Esophagus muscularis mucosa (tissue), 4 donors: ENCODE data around the gene B4GALT3. TPM values are rescaled to one million over a fixed set of nuclear protein-coding genes. Genes with fewer than 3 reads are reported as not detected.

Source experiments
- DNase-seq: peaks from one replicate; pipeline ENCODE4 v3.0.0-alpha.2; 2017; ENCODE audit errors: extremely low spot score
- H3K27ac ChIP-seq, 4 donors: fragments of 200-600 bp; sonication (generic); replicated peaks in 1 of 4; 1 replicate in 3 of 4; 2 replicates in 1 of 4; pipeline ENCODE4 v1.5.1; 2016 to 2019; ENCODE audit warnings: mild to moderate bottlenecking in 1 of 4
- H3K27me3 ChIP-seq, 4 donors: fragments of 200-600 bp; sonication (generic); one replicate each; pipeline versions ENCODE4 v1.5.1 to v1.6.0; 2016 to 2019
- H3K36me3 ChIP-seq, 4 donors: fragments of 200-600 bp; sonication (generic); one replicate each; pipeline ENCODE4 v1.5.1; 2016 to 2019
- H3K4me1 ChIP-seq, 4 donors: fragments of 200-600 bp; sonication (generic); one replicate each; pipeline ENCODE4 v1.5.1; 2016 to 2019
- H3K4me3 ChIP-seq, 4 donors: fragments of 200-600 bp; sonication (generic); 1 replicate in 2 of 4; 2 replicates in 2 of 4; pipeline ENCODE4 v1.5.1; 2016 to 2019; ENCODE audit warnings: mild to moderate bottlenecking in 4 of 4, moderate library complexity in 1 of 4
- H3K9me3 ChIP-seq, 4 donors: fragments of 200-600 bp; sonication (generic); 1 replicate in 3 of 4; 2 replicates in 1 of 4; pipeline ENCODE4 v1.5.1; 2016 to 2019
- EP300 ChIP-seq: sonication (generic); formaldehyde crosslinking; IDR thresholded peaks from one replicate; pipeline ENCODE4 v1.6.1; 2017; ENCODE audit warnings: antibody characterized with exemption
- POLR2A ChIP-seq: fragments of 450-650 bp; IDR thresholded peaks from one replicate; pipeline ENCODE4 v1.6.1; 2017; ENCODE audit warnings: antibody characterized with exemption, moderate library complexity, mild to moderate bottlenecking, low read depth
- POLR2AphosphoS5 ChIP-seq, 2 donors: sonication (generic); formaldehyde crosslinking; IDR thresholded peaks; one replicate each; pipeline ENCODE4 v1.6.1; 2017; ENCODE audit warnings: antibody characterized with exemption in 2 of 2
- WGBS: methylation state at CpG from one replicate; pipeline ENCODE4 v1.1.5; 2018; 5-methylcytosine and 5-hydroxymethylcytosine counted together
- intact Hi-C: fragments of 100-400 bp; cut with DNase I; formaldehyde crosslinking; loops from one replicate; pipeline ENCODE4 v1.15.1; 2023
- total RNA-seq, 4 donors: library from RNA; depleted of rRNA; stranded (reverse); fragments of >200 nt; gene quantifications; one replicate each; pipeline versions ENCODE4 v1.1.0 to v1.2.1, GENCODE V29; 2016
- TF ChIP-seq, protein P1 (sequence below), 3 experiments: fragments of 200-600 bp in 2 of 3; fragments of 450-650 bp in 1 of 3; sonication (generic) in 2 of 3; IDR thresholded peaks; one replicate each; pipeline ENCODE4 v1.5.1; 2017 to 2019; ENCODE audit warnings: antibody characterized with exemption in 3 of 3, mild to moderate bottlenecking in 2 of 3, moderate library complexity in 1 of 3

B4GALT3 gene
- total RNA-seq, 4 donors from 2014 or later: 14.1 to 26.5 (median 21.8) TPM

DNA sequence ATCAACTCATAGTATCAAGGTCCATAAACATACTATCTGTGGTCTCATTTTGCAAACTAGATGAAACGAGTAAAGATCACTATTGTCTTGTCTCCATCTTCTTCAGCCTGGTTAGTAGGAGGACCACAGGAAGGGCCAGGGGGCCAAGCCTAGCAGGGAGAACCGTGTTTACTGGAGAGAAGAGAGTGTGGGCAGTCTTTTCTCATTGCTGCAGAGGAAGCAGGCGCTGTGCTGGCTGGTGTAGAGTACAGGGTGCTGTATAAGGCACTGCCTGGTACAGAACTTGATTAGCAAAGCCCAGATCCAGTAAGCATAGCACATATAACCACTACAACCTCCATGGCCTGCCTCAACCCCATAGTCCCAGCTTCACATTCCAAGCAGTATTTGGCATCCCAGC, 10.0 kb upstream of the B4GALT3 start:
- TF ChIP-seq, protein P1, sequence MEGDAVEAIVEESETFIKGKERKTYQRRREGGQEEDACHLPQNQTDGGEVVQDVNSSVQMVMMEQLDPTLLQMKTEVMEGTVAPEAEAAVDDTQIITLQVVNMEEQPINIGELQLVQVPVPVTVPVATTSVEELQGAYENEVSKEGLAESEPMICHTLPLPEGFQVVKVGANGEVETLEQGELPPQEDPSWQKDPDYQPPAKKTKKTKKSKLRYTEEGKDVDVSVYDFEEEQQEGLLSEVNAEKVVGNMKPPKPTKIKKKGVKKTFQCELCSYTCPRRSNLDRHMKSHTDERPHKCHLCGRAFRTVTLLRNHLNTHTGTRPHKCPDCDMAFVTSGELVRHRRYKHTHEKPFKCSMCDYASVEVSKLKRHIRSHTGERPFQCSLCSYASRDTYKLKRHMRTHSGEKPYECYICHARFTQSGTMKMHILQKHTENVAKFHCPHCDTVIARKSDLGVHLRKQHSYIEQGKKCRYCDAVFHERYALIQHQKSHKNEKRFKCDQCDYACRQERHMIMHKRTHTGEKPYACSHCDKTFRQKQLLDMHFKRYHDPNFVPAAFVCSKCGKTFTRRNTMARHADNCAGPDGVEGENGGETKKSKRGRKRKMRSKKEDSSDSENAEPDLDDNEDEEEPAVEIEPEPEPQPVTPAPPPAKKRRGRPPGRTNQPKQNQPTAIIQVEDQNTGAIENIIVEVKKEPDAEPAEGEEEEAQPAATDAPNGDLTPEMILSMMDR (IDR thresholded peaks at IDR 0.05): no peak
- TF ChIP-seq EP300: no peak
- TF ChIP-seq POLR2AphosphoS5 (IDR thresholded peaks at IDR 0.05): no peak
- TF ChIP-seq POLR2A: no peak
- peaks cover 0 to 22% (median 12%) of the 10 kb centered on the region in 4 donors for H3K36me3 ChIP-seq
- H3K27ac ChIP-seq: no peak overlapping the region
- H3K27me3 ChIP-seq: no peaks in the 10 kb centered on the region
- H3K9me3 ChIP-seq: no peaks in the 10 kb centered on the region
- intact Hi-C loops: no loop called here
- no peak overlapping the region for H3K4me3 ChIP-seq
- peaks cover 8 to 30% (median 20%) of the 10 kb centered on the region in 4 donors for H3K4me1 ChIP-seq
- DNase-seq: no peak
- WGBS: 86% methylated on average over 3 of the region's 3 CpGs

DNA sequence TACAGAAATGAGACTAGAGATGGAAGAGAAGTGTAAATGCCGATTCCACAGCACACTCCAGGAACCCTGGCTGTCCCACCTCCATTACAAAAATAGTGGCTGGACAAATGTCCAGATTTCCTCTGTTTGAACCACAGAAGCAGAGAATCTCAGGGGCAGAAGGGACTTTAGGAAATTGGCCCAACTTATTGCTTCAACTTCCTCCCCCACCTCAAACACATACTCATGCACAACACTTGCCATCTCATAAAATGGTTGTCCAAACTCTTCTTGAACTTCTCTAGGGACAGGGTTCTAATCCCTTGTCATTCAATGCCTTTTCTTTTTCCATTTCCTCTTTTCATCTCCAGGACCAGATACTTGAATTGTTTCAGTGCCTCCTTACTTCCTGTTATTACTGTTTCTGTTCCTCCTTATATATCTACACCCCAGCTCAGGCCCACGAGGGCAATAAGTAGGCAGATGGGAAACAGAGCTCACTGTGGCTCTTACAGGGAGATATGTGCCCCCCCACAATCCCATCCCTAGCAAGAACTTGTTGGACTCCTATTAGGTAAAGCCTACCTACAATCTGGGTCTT, 8.5 kb upstream of the B4GALT3 start:
- peaks cover 0 to 7% (median under 1%) of the 10 kb centered on the region in 4 donors for H3K36me3 ChIP-seq
- H3K9me3 ChIP-seq: no peaks in the 10 kb centered on the region
- intact Hi-C loops: no loop called here
- DNase-seq: no peak
- no peaks in the 10 kb centered on the region for H3K27me3 ChIP-seq
- TF ChIP-seq EP300 (no peak), POLR2A (no peak), POLR2AphosphoS5 (IDR thresholded peaks at IDR 0.05) (no peak)
- TF ChIP-seq, protein P1 (IDR thresholded peaks at IDR 0.05): no peak
- no peak overlapping the region for H3K4me3 ChIP-seq
- peaks cover 6 to 25% (median 19%) of the 10 kb centered on the region in 4 donors for H3K4me1 ChIP-seq
- H3K27ac ChIP-seq: peak overlapping the region; percentile 47 to 69 (median 59)
- 51% methylated on average over 2 of the region's 2 CpGs for WGBS

DNA sequence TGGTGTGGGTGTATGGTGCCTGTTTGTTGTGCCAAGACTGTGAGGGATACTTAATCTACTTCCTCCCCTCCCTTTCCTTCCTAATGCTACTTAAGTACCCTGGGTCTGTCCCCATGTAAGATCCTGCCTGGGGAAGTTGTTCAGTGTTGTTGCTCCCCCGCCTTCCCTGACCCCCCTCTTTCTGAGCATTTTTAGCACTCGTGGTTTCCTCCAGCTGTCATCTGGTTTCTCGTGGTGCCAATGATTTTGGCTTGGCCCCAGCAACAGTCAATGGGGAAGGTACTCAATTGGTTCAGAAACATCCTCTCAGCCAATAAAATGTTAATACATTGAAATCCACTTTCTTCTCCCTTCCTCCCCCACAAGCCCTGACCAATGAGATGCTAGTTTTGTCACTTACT, 8.0 kb upstream of the B4GALT3 start:
- intact Hi-C loops: no loop called here
- Histone ChIP-seq H3K27me3 (no peaks in the 10 kb centered on the region), H3K9me3 (no peaks in the 10 kb centered on the region), H3K27ac (peak overlapping the region; percentile 47 to 69 (median 59)), H3K36me3 (peaks cover 0 to 1% (median 0%) of the 10 kb centered on the region in 4 donors), H3K4me1 (peaks cover 6 to 22% (median 20%) of the 10 kb centered on the region in 4 donors), H3K4me3 (no peak overlapping the region)
- TF ChIP-seq POLR2AphosphoS5 (IDR thresholded peaks at IDR 0.05) (peak; percentile 30 to 42), EP300 (no peak), POLR2A (no peak)
- TF ChIP-seq, protein P1 (IDR thresholded peaks at IDR 0.05): no peak
- no peak for DNase-seq
- 18% methylated on average over 3 of the region's 3 CpGs for WGBS

DNA sequence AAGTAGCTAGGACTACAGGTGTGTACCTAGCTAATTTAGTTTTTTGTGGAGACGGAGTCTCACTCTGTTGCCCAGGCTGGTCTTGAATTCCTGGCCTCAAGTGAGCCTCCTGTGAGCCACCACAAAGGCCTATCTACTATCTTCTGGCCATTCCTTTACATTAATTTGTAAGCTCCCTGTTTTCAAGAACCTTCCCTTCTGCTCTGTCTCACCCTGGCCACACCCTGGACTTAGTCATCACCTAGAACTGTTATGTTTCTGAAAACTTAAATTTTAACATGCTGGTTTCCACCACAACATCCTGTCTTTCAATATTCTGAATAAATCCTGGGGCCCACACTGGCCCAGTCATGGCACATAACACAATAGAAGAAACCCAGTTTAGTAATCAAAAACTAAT, 4.9 kb upstream of the B4GALT3 start:
- H3K4me3 ChIP-seq: no peak overlapping the region
- TF ChIP-seq, protein P1 (IDR thresholded peaks at IDR 0.05): no peak
- TF ChIP-seq POLR2AphosphoS5 (IDR thresholded peaks at IDR 0.05): no peak
- no peak for TF ChIP-seq POLR2A
- no peak for TF ChIP-seq EP300
- no peaks in the 10 kb centered on the region for H3K9me3 ChIP-seq
- intact Hi-C loops: no loop called here
- 79% methylated on average over 1 of the region's 1 CpG for WGBS
- DNase-seq: no peak
- peaks cover 15 to 31% (median 29%) of the 10 kb centered on the region in 4 donors for H3K4me1 ChIP-seq
- no peaks in the 10 kb centered on the region for H3K27me3 ChIP-seq
- no peak overlapping the region for H3K27ac ChIP-seq
- no peaks in the 10 kb centered on the region for H3K36me3 ChIP-seq

DNA sequence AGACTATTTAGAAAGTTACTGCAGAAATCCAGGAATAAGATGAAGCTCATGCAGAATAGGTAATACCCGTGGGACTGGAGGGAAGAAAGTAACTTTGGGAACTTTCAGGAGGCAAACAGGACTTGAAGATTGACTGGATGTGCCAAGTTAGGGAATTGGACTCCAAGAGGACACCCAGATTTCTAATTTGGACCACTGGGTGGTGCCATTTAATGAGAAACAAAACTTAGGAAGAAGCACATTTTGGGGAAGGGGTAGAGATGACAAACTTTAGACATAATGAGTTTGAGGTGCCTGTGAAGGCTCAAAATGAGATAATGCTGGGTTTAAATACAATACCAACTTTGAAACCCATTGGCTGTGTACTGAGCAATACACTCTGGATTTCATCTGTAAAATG, 3.3 kb upstream of the B4GALT3 start:
- H3K36me3 ChIP-seq: peaks cover 4 to 7% (median 4%) of the 10 kb centered on the region in 4 donors
- no peak for DNase-seq
- H3K27ac ChIP-seq: no peak overlapping the region
- TF ChIP-seq, protein P1 (IDR thresholded peaks at IDR 0.05): peak in 1 of 3 experiments; percentile 19
- no peak for TF ChIP-seq POLR2A
- H3K27me3 ChIP-seq: no peaks in the 10 kb centered on the region
- no peaks in the 10 kb centered on the region for H3K9me3 ChIP-seq
- H3K4me1 ChIP-seq: peaks cover 28 to 42% (median 30%) of the 10 kb centered on the region in 4 donors
- no peak overlapping the region for H3K4me3 ChIP-seq
- WGBS: 73% methylated on average over 1 of the region's 1 CpG
- intact Hi-C loops: no loop called here
